Right lobe of liver (tissue), 6 donors: ENCODE data around the gene B3GNT4. TPM values are rescaled to one million over a fixed set of nuclear protein-coding genes. Genes with fewer than 3 reads are reported as not detected.

ENCODE experiments used
- ATAC-seq, 4 donors: fragments of 200-7000 bp; cut with Tn5 transposase; one replicate each; pipeline ENCODE4 v1.9.1; 2020; ENCODE audit warnings: mild to moderate bottlenecking in 4 of 4, moderate library complexity in 4 of 4
- DNase-seq, 3 donors: peaks; one replicate each; pipeline ENCODE4 v3.0.0-alpha.2; 2020
- H3K27ac ChIP-seq, 3 donors: fragments of 200-600 bp; one replicate each; pipeline ENCODE4 v1.8.0; 2022
- H3K27me3 ChIP-seq, 2 donors: fragments of 200-600 bp; one replicate each; pipeline ENCODE4 v1.8.0; 2022
- H3K36me3 ChIP-seq, 4 donors: fragments of 200-600 bp; sonication (generic) in 1 of 4; one replicate each; pipeline versions ENCODE4 v1.5.1 to v1.8.0; 2017 to 2022; ENCODE audit warnings: control low read depth in 1 of 4
- H3K4me1 ChIP-seq, 4 donors: fragments of 200-600 bp; sonication (generic) in 1 of 4; one replicate each; pipeline versions ENCODE4 v1.5.1 to v1.8.0; 2017 to 2022; ENCODE audit warnings: control low read depth in 1 of 4
- H3K4me3 ChIP-seq, 3 donors: fragments of 200-600 bp; one replicate each; pipeline ENCODE4 v1.8.0; 2022
- H3K9me3 ChIP-seq, 4 donors: fragments of 200-600 bp; sonication (generic) in 1 of 4; one replicate each; pipeline versions ENCODE4 v1.5.1 to v1.8.0; 2017 to 2022; ENCODE audit warnings: control low read depth in 1 of 4
- POLR2A ChIP-seq: fragments of 450-650 bp; IDR thresholded peaks from one replicate; pipeline ENCODE4 v1.6.1; 2017; ENCODE audit warnings: antibody characterized with exemption, mild to moderate bottlenecking
- WGBS: methylation state at CpG from one replicate; pipeline ENCODE4 v1.1.6; 2018; ENCODE audit warnings: low coverage, low lambda C conversion rate; ENCODE audit not compliant: insufficient coverage; ENCODE audit errors: missing lambda C conversion rate; 5-methylcytosine and 5-hydroxymethylcytosine counted together
- intact Hi-C, 2 donors: fragments of 100-400 bp; cut with DNase I; formaldehyde crosslinking; loops; one replicate each; pipeline versions ENCODE4 v1.11.2 to v1.14.1; 2022
- total RNA-seq, 6 experiments: library from RNA; depleted of rRNA in 2 of 6; stranded (reverse); fragments of >200 nt in 2 of 6; fragmentation: NEBNext Ultra II Directional in 3 of 6; extraction: Animal tissue kit (Norgen Biotek cat#: 25700) in 3 of 6; gene quantifications; one replicate each; pipeline versions ENCODE4 v1.1.0 to v1.2.4, GENCODE V29; 2016 to 2023
- TF ChIP-seq, protein P1 (sequence below), 4 donors: fragments of 200-600 bp in 3 of 4; fragments of 450-650 bp in 1 of 4; IDR thresholded peaks; one replicate each; pipeline versions ENCODE4 v1.5.1 to v1.8.0; 2016 to 2022; ENCODE audit warnings: antibody characterized with exemption in 4 of 4, mild to moderate bottlenecking in 2 of 4
- donor health status: DM: no; HTN: yes; CAD: no.
- donor health status: DM: no; HTN: no; CAD: no.
- donor health status: DM: no; HTN: no; CAD: no.
- donor health status: DM: no; HTN: yes; CAD: no.
- donor health status: DM: no; HTN: yes; CAD: no.

The B3GNT4 gene
- total RNA-seq, 6 experiments from 2014 or later: 0.42 to 0.43 TPM; not detected in 4

DNA sequence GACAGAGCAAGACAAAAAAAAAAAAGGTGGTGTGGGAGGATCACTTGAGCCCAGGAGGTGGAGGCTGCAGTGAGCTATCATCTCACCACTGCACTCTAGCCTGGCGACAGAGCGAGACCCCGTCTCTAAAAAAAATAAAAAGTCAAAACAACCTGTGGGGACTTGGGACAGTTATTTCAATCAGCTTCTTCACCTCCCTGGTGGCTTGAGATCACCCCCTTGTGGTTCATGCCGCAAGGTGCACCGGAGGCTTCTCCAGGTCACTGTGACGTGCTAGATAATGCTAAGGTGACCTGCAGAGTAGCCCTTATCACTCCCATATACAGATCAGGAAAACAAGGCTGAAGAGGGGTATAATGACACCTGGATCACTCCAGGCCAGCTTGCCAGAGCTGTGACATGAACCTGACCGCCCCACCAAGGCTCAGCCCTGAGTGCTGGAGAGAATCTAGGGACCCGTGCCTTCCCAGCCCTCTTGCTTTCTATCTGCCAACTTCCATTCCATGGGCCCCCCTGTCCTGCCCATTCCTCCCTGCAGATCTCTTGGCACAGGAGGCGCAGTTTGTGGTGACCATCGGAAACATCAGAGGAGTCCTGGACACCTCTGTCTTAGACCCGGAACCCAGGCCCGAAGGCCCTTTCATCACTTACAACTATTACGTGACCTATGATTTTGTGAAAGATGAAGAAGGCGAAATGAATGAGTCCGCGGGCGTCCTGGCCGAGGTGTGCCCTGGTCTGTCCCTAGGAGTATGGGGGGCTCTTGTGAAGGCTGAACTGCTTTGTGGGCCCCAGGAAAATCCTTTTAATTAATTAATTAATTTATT lies 12.5 kb upstream of the B3GNT4 start:
- H3K27me3 ChIP-seq: no peaks in the 10 kb centered on the region
- H3K4me1 ChIP-seq: peaks cover 0 to 2% (median 0%) of the 10 kb centered on the region in 4 donors
- no peaks in the 10 kb centered on the region for H3K36me3 ChIP-seq
- no peak overlapping the region for H3K4me3 ChIP-seq
- 63% methylated on average over 12 of the region's 18 CpGs for WGBS
- peak; percentile 95 to 99 (median 96) for ATAC-seq
- no peak for TF ChIP-seq POLR2A
- TF ChIP-seq, protein P1, sequence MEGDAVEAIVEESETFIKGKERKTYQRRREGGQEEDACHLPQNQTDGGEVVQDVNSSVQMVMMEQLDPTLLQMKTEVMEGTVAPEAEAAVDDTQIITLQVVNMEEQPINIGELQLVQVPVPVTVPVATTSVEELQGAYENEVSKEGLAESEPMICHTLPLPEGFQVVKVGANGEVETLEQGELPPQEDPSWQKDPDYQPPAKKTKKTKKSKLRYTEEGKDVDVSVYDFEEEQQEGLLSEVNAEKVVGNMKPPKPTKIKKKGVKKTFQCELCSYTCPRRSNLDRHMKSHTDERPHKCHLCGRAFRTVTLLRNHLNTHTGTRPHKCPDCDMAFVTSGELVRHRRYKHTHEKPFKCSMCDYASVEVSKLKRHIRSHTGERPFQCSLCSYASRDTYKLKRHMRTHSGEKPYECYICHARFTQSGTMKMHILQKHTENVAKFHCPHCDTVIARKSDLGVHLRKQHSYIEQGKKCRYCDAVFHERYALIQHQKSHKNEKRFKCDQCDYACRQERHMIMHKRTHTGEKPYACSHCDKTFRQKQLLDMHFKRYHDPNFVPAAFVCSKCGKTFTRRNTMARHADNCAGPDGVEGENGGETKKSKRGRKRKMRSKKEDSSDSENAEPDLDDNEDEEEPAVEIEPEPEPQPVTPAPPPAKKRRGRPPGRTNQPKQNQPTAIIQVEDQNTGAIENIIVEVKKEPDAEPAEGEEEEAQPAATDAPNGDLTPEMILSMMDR (IDR thresholded peaks at IDR 0.05): peak; percentile 76 to 86 (median 82)
- H3K27ac ChIP-seq: no peak overlapping the region
- intact Hi-C loops: loop anchor here in 1 of 2 donors (10.0 kb wide), 1 partner anchor 46 kb away; no protein-coding TSS in a partner anchor
- no peaks in the 10 kb centered on the region for H3K9me3 ChIP-seq
- DNase-seq: peak; percentile 64 to 81 (median 80)

- Histone ChIP-seq H3K4me1 (no peaks in the 10 kb centered on the region), H3K36me3 (no peaks in the 10 kb centered on the region), H3K9me3 (no peaks in the 10 kb centered on the region), H3K27me3 (no peaks in the 10 kb centered on the region), H3K4me3 (no peak overlapping the region), H3K27ac (no peak overlapping the region)
- DNase-seq: no peak
- no peak for ATAC-seq
- 59% methylated on average over 5 of the region's 11 CpGs for WGBS
- intact Hi-C loops: loop anchor here in 1 of 2 donors (10.0 kb wide), 1 partner anchor 48 kb away; no protein-coding TSS in a partner anchor
- TF ChIP-seq POLR2A: no peak
- TF ChIP-seq, protein P1 (IDR thresholded peaks at IDR 0.05): no peak
Observed at GRCh38 chr12:122192441-122192840, 11.1 kb upstream of the B3GNT4 start.

- Histone ChIP-seq H3K4me3 (no peak overlapping the region), H3K36me3 (no peaks in the 10 kb centered on the region), H3K9me3 (no peaks in the 10 kb centered on the region), H3K4me1 (no peaks in the 10 kb centered on the region), H3K27me3 (no peaks in the 10 kb centered on the region), H3K27ac (no peak overlapping the region)
- WGBS: 100% methylated on average over 1 of the region's 1 CpG
- DNase-seq (no peak), ATAC-seq (no peak)
- intact Hi-C loops: loop anchor here (5.0 to 10.0 kb wide), 2 partner anchors 50 to 58 kb away; no protein-coding TSS in a partner anchor
- no peak for TF ChIP-seq POLR2A
- TF ChIP-seq, protein P1 (IDR thresholded peaks at IDR 0.05): no peak
Observed at GRCh38 chr12:122194804-122195203, 8.7 kb upstream of the B3GNT4 start.

- H3K27me3 ChIP-seq: no peaks in the 10 kb centered on the region
- no peak overlapping the region for H3K27ac ChIP-seq
- no peaks in the 10 kb centered on the region for H3K9me3 ChIP-seq
- 72% methylated on average over 2 of the region's 4 CpGs for WGBS
- TF ChIP-seq, protein P1 (IDR thresholded peaks at IDR 0.05): no peak
- TF ChIP-seq POLR2A: no peak
- no peak overlapping the region for H3K4me3 ChIP-seq
- DNase-seq: no peak
- no peaks in the 10 kb centered on the region for H3K4me1 ChIP-seq
- no peaks in the 10 kb centered on the region for H3K36me3 ChIP-seq
- intact Hi-C loops: loop anchor here (5.0 to 10.0 kb wide), 2 partner anchors 51 to 58 kb away; no protein-coding TSS in a partner anchor
- no peak for ATAC-seq
Observed at GRCh38 chr12:122195405-122195804, 8.1 kb upstream of the B3GNT4 start.
